Liver (tissue), 9 donors: ENCODE data around the gene BLNK. TPM values are rescaled to one million over a fixed set of nuclear protein-coding genes. Genes with fewer than 3 reads are reported as not detected.

Source experiments
- DNase-seq: peaks from one replicate; pipeline ENCODE4 v3.0.0-alpha.2; 2017; ENCODE audit warnings: low spot score
- H3K27ac ChIP-seq, 2 donors: one replicate each; pipeline ENCODE4 v1.7.0; 2013; ENCODE audit warnings: inconsistent platforms in 2 of 2, low read length in 2 of 2, control low read depth in 1 of 2, low read depth in 1 of 2, mild to moderate bottlenecking in 1 of 2
- H3K27me3 ChIP-seq, 4 donors: one replicate each; pipeline versions ENCODE4 v1.6.1 to v1.7.0; 2013; ENCODE audit warnings: low read length in 3 of 4, inconsistent platforms in 1 of 4, mild to moderate bottlenecking in 1 of 4, moderate library complexity in 1 of 4; ENCODE audit not compliant: control insufficient read depth in 4 of 4, insufficient read depth in 4 of 4
- H3K36me3 ChIP-seq, 4 donors: one replicate each; pipeline versions ENCODE4 v1.6.1 to v1.7.0; 2013; ENCODE audit warnings: low read length in 3 of 4, mild to moderate bottlenecking in 3 of 4, low read depth in 1 of 4, moderate library complexity in 1 of 4; ENCODE audit not compliant: control insufficient read depth in 4 of 4, insufficient read depth in 3 of 4
- H3K4me1 ChIP-seq, 4 donors: one replicate each; pipeline versions ENCODE4 v1.6.1 to v1.7.0; 2013; ENCODE audit warnings: low read length in 3 of 4, mild to moderate bottlenecking in 3 of 4, moderate library complexity in 1 of 4; ENCODE audit not compliant: control insufficient read depth in 4 of 4, insufficient read depth in 4 of 4
- H3K4me3 ChIP-seq, 3 donors: one replicate each; pipeline versions ENCODE4 v1.6.1 to v1.7.0; 2013; ENCODE audit warnings: low read length in 3 of 3, control low read depth in 1 of 3, low read depth in 1 of 3, mild to moderate bottlenecking in 1 of 3
- H3K9ac ChIP-seq, 2 donors: one replicate each; pipeline ENCODE4 v1.7.0; 2013; ENCODE audit warnings: low read length in 2 of 2, mild to moderate bottlenecking in 2 of 2, moderate library complexity in 2 of 2, control low read depth in 1 of 2, low read depth in 1 of 2
- H3K9me3 ChIP-seq, 4 donors: one replicate each; pipeline versions ENCODE4 v1.6.1 to v1.7.0; 2013; ENCODE audit warnings: low read length in 3 of 4; ENCODE audit not compliant: control insufficient read depth in 4 of 4
- ATF3 ChIP-seq: IDR thresholded peaks from 2 replicates; pipeline ENCODE4 v1.6.1; 2016; ENCODE audit warnings: antibody characterized with exemption
- CTCF ChIP-seq: fragments of 150-350 bp; IDR thresholded peaks from 2 replicates; pipeline ENCODE4 v1.5.1; 2017; ENCODE audit warnings: improper control_type of control experiment, low read depth, low read length; ENCODE audit not compliant: missing input control
- EGR1 ChIP-seq, 2 donors: IDR thresholded peaks; 2 replicates each; pipeline ENCODE4 v1.6.1; 2016 to 2018; ENCODE audit warnings: antibody characterized with exemption in 2 of 2, low read depth in 2 of 2
- FOXA1 ChIP-seq: IDR thresholded peaks from 2 replicates; pipeline ENCODE4 v1.6.1; 2016; ENCODE audit warnings: antibody characterized with exemption
- FOXA2 ChIP-seq: IDR thresholded peaks from 2 replicates; pipeline ENCODE4 v1.6.1; 2016; ENCODE audit warnings: antibody characterized with exemption
- GABPA ChIP-seq, 2 donors: IDR thresholded peaks in 1 of 2; conservative IDR thresholded peaks in 1 of 2; 2 replicates each; pipeline ENCODE4 v1.6.1; 2016; ENCODE audit warnings: antibody characterized with exemption in 2 of 2, mild to moderate bottlenecking in 1 of 2, moderate library complexity in 1 of 2
- HNF4A ChIP-seq, 2 donors: conservative IDR thresholded peaks; 2 replicates each; pipeline ENCODE4 v1.6.1; 2016; ENCODE audit warnings: antibody characterized with exemption in 2 of 2, mild to moderate bottlenecking in 2 of 2
- HNF4G ChIP-seq: IDR thresholded peaks from 2 replicates; pipeline ENCODE4 v1.6.1; 2016; ENCODE audit warnings: antibody characterized with exemption
- JUND ChIP-seq, 2 donors: IDR thresholded peaks; 2 replicates each; pipeline ENCODE4 v1.6.1; 2016; ENCODE audit warnings: antibody characterized with exemption in 2 of 2
- MAX ChIP-seq: IDR thresholded peaks from 2 replicates; pipeline ENCODE4 v1.6.1; 2016; ENCODE audit warnings: antibody characterized with exemption
- NR2F2 ChIP-seq: IDR thresholded peaks from 2 replicates; pipeline ENCODE4 v1.6.1; 2016; ENCODE audit warnings: antibody characterized with exemption
- RAD21 ChIP-seq, 2 donors: IDR thresholded peaks; 2 replicates each; pipeline ENCODE4 v1.6.1; 2016; ENCODE audit warnings: antibody characterized with exemption in 2 of 2, mild to moderate bottlenecking in 2 of 2
- REST ChIP-seq: IDR thresholded peaks from 2 replicates; pipeline ENCODE4 v1.6.1; 2016; ENCODE audit warnings: antibody characterized with exemption, mild to moderate bottlenecking
- RXRA ChIP-seq, 2 donors: IDR thresholded peaks; 2 replicates each; pipeline ENCODE4 v1.6.1; 2017 to 2018; ENCODE audit warnings: antibody characterized with exemption in 2 of 2, mild to moderate bottlenecking in 1 of 2
- SP1 ChIP-seq: IDR thresholded peaks from 2 replicates; pipeline ENCODE4 v1.6.1; 2018; ENCODE audit warnings: antibody characterized with exemption, mild to moderate bottlenecking
- TAF1 ChIP-seq: conservative IDR thresholded peaks from 2 replicates; pipeline ENCODE4 v1.6.1; 2016; ENCODE audit warnings: antibody characterized with exemption, mild to moderate bottlenecking
- YY1 ChIP-seq: IDR thresholded peaks from 2 replicates; pipeline ENCODE4 v1.6.1; 2016; ENCODE audit warnings: antibody characterized with exemption, mild to moderate bottlenecking
- ZBTB33 ChIP-seq: IDR thresholded peaks from 2 replicates; pipeline ENCODE4 v1.6.1; 2016; ENCODE audit warnings: antibody characterized with exemption
- WGBS: extraction: QIAGEN DNeasy Blood & Tissue Kit; methylation state at CpG from one replicate; pipeline ENCODE4 v1.1.7; 2013; 5-methylcytosine and 5-hydroxymethylcytosine counted together
- polyA plus RNA-seq, 2 donors: library from polyadenylated mRNA; stranded (reverse) in 1 of 2; unstranded in 1 of 2; fragments of 200-250 nt in 1 of 2; fragments of >200 nt in 1 of 2; fragmentation: Nextera tagmentation in 1 of 2; extraction: Ambion mirVana in 1 of 2; gene quantifications; one replicate each; pipeline versions ENCODE4 v1.2.1 to v1.2.3, GENCODE V29; 2013 to 2015
- total RNA-seq, 2 donors: library from RNA; depleted of rRNA; stranded (reverse); fragments of >200 nt; gene quantifications; one replicate each; pipeline ENCODE4 v1.2.3, GENCODE V29; 2014
- donor health status: healthy.
- donor health status: healthy.
- donor health status: healthy.
- donor health status: healthy.
- donor health status: healthy.

The BLNK gene
- total and polyA plus RNA-seq, 4 donors = 3.3 to 45.2 (median 14.5) TPM

- TF ChIP-seq MAX (no peak), JUND (IDR thresholded peaks at IDR 0.05) (no peak), HNF4G (no peak), RAD21 (IDR thresholded peaks at IDR 0.05) (no peak)
Observed at GRCh38 chr10:96270571-96270970, 798 bp downstream of the BLNK start (continued).

GRCh38 chr10:96269438-96270300 lies 1.7 kb downstream of the BLNK start:
- peak overlapping the region; percentile 91 to 94 for H3K27ac ChIP-seq
- WGBS = 59% methylated on average over 6 of the region's 6 CpGs
- no peak for TF ChIP-seq TAF1
- TF ChIP-seq MAX = no peak
- TF ChIP-seq GABPA (IDR thresholded peaks at IDR 0.05 in 1 of 2, conservative IDR thresholded peaks at IDR 0.05 in 1 of 2) = no peak
- no peak for TF ChIP-seq REST
- TF ChIP-seq EGR1 (IDR thresholded peaks at IDR 0.05; ENCODE audit: low read depth in 2 of 2) = no peak
- no peak for TF ChIP-seq YY1
- no peak for TF ChIP-seq ATF3
- no peak for TF ChIP-seq JUND (IDR thresholded peaks at IDR 0.05)
- TF ChIP-seq RXRA (IDR thresholded peaks at IDR 0.05) = no peak
- TF ChIP-seq RAD21 (IDR thresholded peaks at IDR 0.05) = no peak
- no peak for TF ChIP-seq CTCF
- TF ChIP-seq NR2F2 = no peak
- TF ChIP-seq FOXA1 = no peak
- TF ChIP-seq FOXA2 = no peak
- no peak for TF ChIP-seq ZBTB33
- TF ChIP-seq HNF4G = no peak
- no peak for TF ChIP-seq SP1
- TF ChIP-seq HNF4A (conservative IDR thresholded peaks at IDR 0.05) = no peak
- H3K9me3 ChIP-seq = no peaks in the 10 kb centered on the region
- no peaks in the 10 kb centered on the region for H3K36me3 ChIP-seq
- H3K27me3 ChIP-seq = no peaks in the 10 kb centered on the region
- H3K4me1 ChIP-seq = peaks cover 10 to 57% (median 40%) of the 10 kb centered on the region in 4 donors
- H3K4me3 ChIP-seq = peak overlapping the region; percentile 80 to 95 (median 95)
- peak overlapping the region; percentile 84 to 97 for H3K9ac ChIP-seq
- DNase-seq = no peak
